ENCODE data around the gene CCDC89. TPM values are rescaled to one million over a fixed set of nuclear protein-coding genes. Genes with fewer than 3 reads are reported as not detected.
"Not testable (repeated sequence)": the region's sequence is repeated elsewhere in the genome, so short reads cannot be mapped to it uniquely, and the experiment has no call there.

The CCDC89 gene
- total RNA-seq, 2 donors from 2014 or later = 1.4 to 3.6 TPM

- Histone ChIP-seq H3K27ac (peak overlapping the region; percentile 95 to 98), H3K27me3 (replicated peaks; ENCODE audit: insufficient read depth) (no peaks in the 10 kb centered on the region), H3K9me3 (no peaks in the 10 kb centered on the region), H3K4me1 (replicated peaks) (peaks cover 2% of the 10 kb centered on the region), H3K4me3 (peak overlapping the region; percentile 78 to 93), H3K36me3 (no peaks in the 10 kb centered on the region)
- TF ChIP-seq CTCF (IDR thresholded peaks at IDR 0.05) = no peak
- TF ChIP-seq POLR2AphosphoS5 (IDR thresholded peaks at IDR 0.05) = no peak
- no peak for TF ChIP-seq POLR2A (IDR thresholded peaks at IDR 0.05)
- DNase-seq (ENCODE audit: low spot score) = no peak
- intact Hi-C loops (cut with DNase I) = no loop called here
- WGBS = 1% methylated on average over 10 of the region's 10 CpGs
These were observed 22.8 kb downstream of the CCDC89 start for GRCh38 chr11:85663080-85663752.

GRCh38 chr11:85661972-85662664, 23.9 kb downstream of the CCDC89 start:
- no peak for DNase-seq (ENCODE audit: low spot score)
- Histone ChIP-seq H3K4me3 (peak overlapping the region in 1 of 2 donors; percentile 93), H3K9me3 (no peaks in the 10 kb centered on the region), H3K27ac (no peak overlapping the region), H3K36me3 (no peaks in the 10 kb centered on the region), H3K27me3 (replicated peaks; ENCODE audit: insufficient read depth) (no peaks in the 10 kb centered on the region), H3K4me1 (replicated peaks) (peaks cover 2% of the 10 kb centered on the region)
- no peak for TF ChIP-seq POLR2A (IDR thresholded peaks at IDR 0.05)
- TF ChIP-seq POLR2AphosphoS5 (IDR thresholded peaks at IDR 0.05) = no peak
- TF ChIP-seq CTCF (IDR thresholded peaks at IDR 0.05) = no peak
- intact Hi-C loops (cut with DNase I) = no loop called here
- WGBS = 4% methylated on average over 4 of the region's 4 CpGs

GRCh38 chr11:85658180-85658579, 27.8 kb downstream of the CCDC89 start:
- no peak for DNase-seq (ENCODE audit: low spot score)
- Histone ChIP-seq H3K27ac (no peak overlapping the region), H3K4me3 (no peak overlapping the region), H3K36me3 (no peaks in the 10 kb centered on the region), H3K4me1 (replicated peaks) (peaks cover 2% of the 10 kb centered on the region), H3K9me3 (no peaks in the 10 kb centered on the region), H3K27me3 (replicated peaks; ENCODE audit: insufficient read depth) (no peaks in the 10 kb centered on the region)
- WGBS = 47% methylated on average over 1 of the region's 1 CpG
- intact Hi-C loops (cut with DNase I) = no loop called here
- TF ChIP-seq POLR2A (IDR thresholded peaks at IDR 0.05) (no peak), CTCF (IDR thresholded peaks at IDR 0.05) (no peak), POLR2AphosphoS5 (IDR thresholded peaks at IDR 0.05) (no peak)

- no peaks in the 10 kb centered on the region for H3K4me1 ChIP-seq (replicated peaks)
- DNase-seq (ENCODE audit: low spot score) = no peak
- 80% methylated on average over 1 of the region's 1 CpG for WGBS
- H3K27ac ChIP-seq = no peak overlapping the region
- TF ChIP-seq POLR2AphosphoS5 (IDR thresholded peaks at IDR 0.05) (no peak), POLR2A (IDR thresholded peaks at IDR 0.05) (no peak), CTCF (IDR thresholded peaks at IDR 0.05) (no peak)
- H3K36me3 ChIP-seq = no peaks in the 10 kb centered on the region
- no peak overlapping the region for H3K4me3 ChIP-seq
- H3K9me3 ChIP-seq = no peaks in the 10 kb centered on the region
- no peaks in the 10 kb centered on the region for H3K27me3 ChIP-seq (replicated peaks; ENCODE audit: insufficient read depth)
- intact Hi-C loops (cut with DNase I) = no loop called here
These were observed 29.2 kb downstream of the CCDC89 start for GRCh38 chr11:85656777-85657176.

GRCh38 chr11:85654343-85654742, 31.7 kb downstream of the CCDC89 start:
- H3K27me3 ChIP-seq (replicated peaks; ENCODE audit: insufficient read depth); intact Hi-C loops (cut with DNase I); H3K4me3 ChIP-seq; H3K36me3 ChIP-seq; H3K4me1 ChIP-seq (replicated peaks); DNase-seq (ENCODE audit: low spot score); H3K9me3 ChIP-seq; H3K27ac ChIP-seq: not testable (repeated sequence)
- WGBS = 96% methylated on average over 4 of the region's 4 CpGs

All from prostate gland (tissue), 2 donors.